Measurements from ENCODE around the gene BSN.

BSN gene

DNA sequence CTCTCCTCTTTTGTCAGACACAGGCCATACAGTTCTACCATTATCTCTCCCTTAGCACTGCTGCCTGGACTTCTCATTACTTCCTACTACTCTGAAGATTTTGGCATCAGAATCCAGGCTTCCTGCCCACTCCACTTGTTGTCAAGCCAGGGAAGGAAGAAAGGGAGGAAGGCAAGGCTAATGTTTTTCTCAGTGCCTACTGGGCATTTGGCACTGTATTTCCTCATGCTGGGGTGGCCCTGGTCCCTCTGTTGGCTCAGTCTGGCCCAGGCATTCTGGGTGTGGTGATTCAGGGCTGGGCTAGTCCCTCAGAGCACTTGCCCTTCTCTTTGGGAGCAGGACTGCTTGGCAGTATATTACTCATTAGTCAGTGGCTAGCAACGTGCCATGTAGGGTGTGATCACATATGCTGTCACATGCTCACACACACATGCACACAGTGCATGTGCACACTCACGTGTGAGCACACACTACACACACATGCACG, 52.9 kb downstream of the BSN start:
- Histone ChIP-seq H3K4me1 (ENCODE audit: control insufficient read depth, insufficient read depth, low read length) (no peaks in the 10 kb centered on the region), H3K36me3 (ENCODE audit: control insufficient read depth in 2 of 2, insufficient read depth in 1 of 2, low read length in 2 of 2) (no peaks in the 10 kb centered on the region), H3K4me3 (ENCODE audit: low read depth, low read length) (no peak overlapping the region), H3K9me3 (ENCODE audit: control insufficient read depth, insufficient read depth, low read depth, low read length) (no peaks in the 10 kb centered on the region), H3K27ac (ENCODE audit: extremely low read depth, low read depth, low read length) (no peak overlapping the region)
- ChIA-PET CTCF (interaction anchor here (0.7 kb wide), 1 partner anchor 16 kb away, joined by 3 read pairs; no protein-coding TSS in a partner anchor), POLR2A (no interaction called here)
- TF ChIP-seq, protein P1, sequence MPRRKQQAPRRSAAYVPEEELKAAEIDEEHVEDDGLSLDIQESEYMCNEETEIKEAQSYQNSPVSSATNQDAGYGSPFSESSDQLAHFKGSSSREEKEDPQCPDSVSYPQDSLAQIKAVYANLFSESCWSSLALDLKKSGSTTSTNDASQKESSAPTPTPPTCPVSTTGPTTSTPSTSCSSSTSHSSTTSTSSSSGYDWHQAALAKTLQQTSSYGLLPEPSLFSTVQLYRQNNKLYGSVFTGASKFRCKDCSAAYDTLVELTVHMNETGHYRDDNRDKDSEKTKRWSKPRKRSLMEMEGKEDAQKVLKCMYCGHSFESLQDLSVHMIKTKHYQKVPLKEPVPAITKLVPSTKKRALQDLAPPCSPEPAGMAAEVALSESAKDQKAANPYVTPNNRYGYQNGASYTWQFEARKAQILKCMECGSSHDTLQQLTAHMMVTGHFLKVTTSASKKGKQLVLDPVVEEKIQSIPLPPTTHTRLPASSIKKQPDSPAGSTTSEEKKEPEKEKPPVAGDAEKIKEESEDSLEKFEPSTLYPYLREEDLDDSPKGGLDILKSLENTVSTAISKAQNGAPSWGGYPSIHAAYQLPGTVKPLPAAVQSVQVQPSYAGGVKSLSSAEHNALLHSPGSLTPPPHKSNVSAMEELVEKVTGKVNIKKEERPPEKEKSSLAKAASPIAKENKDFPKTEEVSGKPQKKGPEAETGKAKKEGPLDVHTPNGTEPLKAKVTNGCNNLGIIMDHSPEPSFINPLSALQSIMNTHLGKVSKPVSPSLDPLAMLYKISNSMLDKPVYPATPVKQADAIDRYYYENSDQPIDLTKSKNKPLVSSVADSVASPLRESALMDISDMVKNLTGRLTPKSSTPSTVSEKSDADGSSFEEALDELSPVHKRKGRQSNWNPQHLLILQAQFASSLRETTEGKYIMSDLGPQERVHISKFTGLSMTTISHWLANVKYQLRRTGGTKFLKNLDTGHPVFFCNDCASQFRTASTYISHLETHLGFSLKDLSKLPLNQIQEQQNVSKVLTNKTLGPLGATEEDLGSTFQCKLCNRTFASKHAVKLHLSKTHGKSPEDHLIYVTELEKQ (tag by site-specific recombination; IDR thresholded peaks at IDR 0.05; ENCODE audit: borderline replicate concordance): no peak
- TF ChIP-seq, protein P2, sequence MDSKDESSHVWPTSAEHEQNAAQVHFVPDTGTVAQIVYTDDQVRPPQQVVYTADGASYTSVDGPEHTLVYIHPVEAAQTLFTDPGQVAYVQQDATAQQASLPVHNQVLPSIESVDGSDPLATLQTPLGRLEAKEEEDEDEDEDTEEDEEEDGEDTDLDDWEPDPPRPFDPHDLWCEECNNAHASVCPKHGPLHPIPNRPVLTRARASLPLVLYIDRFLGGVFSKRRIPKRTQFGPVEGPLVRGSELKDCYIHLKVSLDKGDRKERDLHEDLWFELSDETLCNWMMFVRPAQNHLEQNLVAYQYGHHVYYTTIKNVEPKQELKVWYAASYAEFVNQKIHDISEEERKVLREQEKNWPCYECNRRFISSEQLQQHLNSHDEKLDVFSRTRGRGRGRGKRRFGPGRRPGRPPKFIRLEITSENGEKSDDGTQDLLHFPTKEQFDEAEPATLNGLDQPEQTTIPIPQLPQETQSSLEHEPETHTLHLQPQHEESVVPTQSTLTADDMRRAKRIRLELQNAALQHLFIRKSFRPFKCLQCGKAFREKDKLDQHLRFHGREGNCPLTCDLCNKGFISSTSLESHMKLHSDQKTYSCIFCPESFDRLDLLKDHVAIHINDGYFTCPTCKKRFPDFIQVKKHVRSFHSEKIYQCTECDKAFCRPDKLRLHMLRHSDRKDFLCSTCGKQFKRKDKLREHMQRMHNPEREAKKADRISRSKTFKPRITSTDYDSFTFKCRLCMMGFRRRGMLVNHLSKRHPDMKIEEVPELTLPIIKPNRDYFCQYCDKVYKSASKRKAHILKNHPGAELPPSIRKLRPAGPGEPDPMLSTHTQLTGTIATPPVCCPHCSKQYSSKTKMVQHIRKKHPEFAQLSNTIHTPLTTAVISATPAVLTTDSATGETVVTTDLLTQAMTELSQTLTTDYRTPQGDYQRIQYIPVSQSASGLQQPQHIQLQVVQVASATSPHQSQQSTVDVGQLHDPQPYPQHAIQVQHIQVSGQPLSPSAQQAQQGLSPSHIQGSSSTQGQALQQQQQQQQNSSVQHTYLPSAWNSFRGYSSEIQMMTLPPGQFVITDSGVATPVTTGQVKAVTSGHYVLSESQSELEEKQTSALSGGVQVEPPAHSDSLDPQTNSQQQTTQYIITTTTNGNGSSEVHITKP (tag by site-specific recombination; IDR thresholded peaks at IDR 0.05): no peak
- TF ChIP-seq HOXA7 (CRISPR knock-in tag; IDR thresholded peaks at IDR 0.05; ENCODE audit: borderline replicate concordance) (no peak), GLI2 (tag by site-specific recombination; IDR thresholded peaks at IDR 0.05; ENCODE audit: borderline replicate concordance, low read depth) (no peak), BCL11B (tag by site-specific recombination; IDR thresholded peaks at IDR 0.05; ENCODE audit: low read depth) (no peak), ZNF560 (tag by site-specific recombination; IDR thresholded peaks at IDR 0.05; ENCODE audit: borderline replicate concordance) (no peak)
- TF ChIP-seq, protein P3, sequence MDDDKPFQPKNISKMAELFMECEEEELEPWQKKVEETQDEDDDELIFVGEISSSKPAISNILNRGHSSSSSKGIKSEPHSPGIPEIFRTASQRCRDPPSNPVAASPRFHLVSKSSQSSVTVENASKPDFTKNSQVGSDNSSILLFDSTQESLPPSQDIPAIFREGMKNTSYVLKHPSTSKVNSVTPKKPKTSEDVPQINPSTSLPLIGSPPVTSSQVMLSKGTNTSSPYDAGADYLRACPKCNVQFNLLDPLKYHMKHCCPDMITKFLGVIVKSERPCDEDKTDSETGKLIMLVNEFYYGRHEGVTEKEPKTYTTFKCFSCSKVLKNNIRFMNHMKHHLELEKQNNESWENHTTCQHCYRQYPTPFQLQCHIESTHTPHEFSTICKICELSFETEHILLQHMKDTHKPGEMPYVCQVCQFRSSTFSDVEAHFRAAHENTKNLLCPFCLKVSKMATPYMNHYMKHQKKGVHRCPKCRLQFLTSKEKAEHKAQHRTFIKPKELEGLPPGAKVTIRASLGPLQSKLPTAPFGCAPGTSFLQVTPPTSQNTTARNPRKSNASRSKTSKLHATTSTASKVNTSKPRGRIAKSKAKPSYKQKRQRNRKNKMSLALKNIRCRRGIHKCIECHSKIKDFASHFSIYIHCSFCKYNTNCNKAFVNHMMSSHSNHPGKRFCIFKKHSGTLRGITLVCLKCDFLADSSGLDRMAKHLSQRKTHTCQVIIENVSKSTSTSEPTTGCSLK (tag by site-specific recombination; IDR thresholded peaks at IDR 0.05): no peak

DNA sequence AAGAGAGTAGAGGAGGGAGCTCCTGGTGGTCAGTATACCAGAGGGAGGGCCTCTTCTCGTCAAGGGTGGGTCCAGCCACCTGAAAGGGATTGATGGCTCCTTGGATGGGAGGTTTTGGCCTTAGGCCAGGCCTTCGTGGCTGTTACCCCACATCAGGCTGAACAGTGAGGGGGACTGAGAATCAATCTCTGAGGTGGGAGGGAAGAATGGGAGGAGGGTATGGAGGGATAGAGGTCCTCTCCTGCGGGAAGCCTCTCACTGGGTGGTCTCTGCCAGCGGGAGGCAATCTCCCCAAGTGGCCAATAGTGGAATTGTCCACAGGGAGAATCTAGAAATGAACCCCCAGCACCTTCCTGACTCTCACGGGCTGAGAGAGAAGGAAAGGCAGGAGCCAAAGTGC, 53.5 kb downstream of the BSN start:
- Histone ChIP-seq H3K4me1 (ENCODE audit: control insufficient read depth, insufficient read depth, low read length) (no peaks in the 10 kb centered on the region), H3K9me3 (ENCODE audit: control insufficient read depth, insufficient read depth, low read depth, low read length) (no peaks in the 10 kb centered on the region), H3K27ac (ENCODE audit: extremely low read depth, low read depth, low read length) (no peak overlapping the region), H3K4me3 (ENCODE audit: low read depth, low read length) (no peak overlapping the region), H3K36me3 (ENCODE audit: control insufficient read depth in 2 of 2, insufficient read depth in 1 of 2, low read length in 2 of 2) (no peaks in the 10 kb centered on the region)
- TF ChIP-seq, protein P4, sequence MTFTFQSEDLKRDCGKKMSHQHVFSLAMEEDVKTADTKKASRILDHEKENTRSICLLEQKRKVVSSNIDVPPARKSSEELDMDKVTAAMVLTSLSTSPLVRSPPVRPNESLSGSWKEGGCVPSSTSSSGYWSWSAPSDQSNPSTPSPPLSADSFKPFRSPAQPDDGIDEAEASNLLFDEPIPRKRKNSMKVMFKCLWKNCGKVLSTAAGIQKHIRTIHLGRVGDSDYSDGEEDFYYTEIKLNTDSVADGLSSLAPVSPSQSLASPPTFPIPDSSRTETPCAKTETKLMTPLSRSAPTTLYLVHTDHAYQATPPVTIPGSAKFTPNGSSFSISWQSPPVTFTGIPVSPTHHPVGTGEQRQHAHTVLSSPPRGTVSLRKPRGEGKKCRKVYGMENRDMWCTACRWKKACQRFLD (tag by site-specific recombination; IDR thresholded peaks at IDR 0.05): no peak
- TF ChIP-seq GLIS1 (tag by site-specific recombination; IDR thresholded peaks at IDR 0.05) (peak; percentile 70), ZIC2 (tag by site-specific recombination; IDR thresholded peaks at IDR 0.05) (peak; percentile 46)
- CTCF ChIA-PET: interaction anchor here (0.7 kb wide), 1 partner anchor 15 kb away, joined by 3 read pairs; no protein-coding TSS in a partner anchor
- POLR2A ChIA-PET: no interaction called here
